ENCODE results near the gene ATRNL1. TPM values are rescaled to one million over a fixed set of nuclear protein-coding genes. Genes with fewer than 3 reads are reported as not detected.

ATRNL1 gene
- total and polyA plus RNA-seq, 2 experiments from 2014 or later = 4.8 to 29.7 TPM

- TF ChIP-seq EZH2phosphoT487 (IDR thresholded peaks at IDR 0.05; ENCODE audit: unreplicated experiment) (no peak), NANOG (IDR thresholded peaks at IDR 0.05; ENCODE audit: borderline replicate concordance) (no peak), JUNB (IDR thresholded peaks at IDR 0.05; ENCODE audit: unreplicated experiment) (no peak), CREB1 (CRISPR knock-in tag; IDR thresholded peaks at IDR 0.05; ENCODE audit: low read depth) (no peak), ZNF331 (CRISPR knock-in tag; IDR thresholded peaks at IDR 0.05; ENCODE audit: low read depth) (no peak), ETS1 (IDR thresholded peaks at IDR 0.05) (no peak), POLR2AphosphoS5 (IDR thresholded peaks at IDR 0.05; ENCODE audit: low read depth) (no peak), CTCF (conservative IDR thresholded peaks at IDR 0.05; ENCODE audit: low read depth in 2 of 2) (no peak), ZNF114 (CRISPR knock-in tag; IDR thresholded peaks at IDR 0.05) (no peak)
Measured at GRCh38 chr10:115659616-115660015, 566.5 kb downstream of the ATRNL1 start (continued).

- H3K4me1 ChIP-seq (ENCODE audit: insufficient read depth) = no peaks in the 10 kb centered on the region
- Mint-ChIP-seq H3K27ac (no peak overlapping the region), H3K4me1 (no peaks in the 10 kb centered on the region; the same call in 2 of the 3 replicates), H3K4me3 (no peak overlapping the region), H3K27me3 (ENCODE audit: insufficient read depth, low read depth, poor library complexity) (no peaks in the 10 kb centered on the region), H3K36me3 (ENCODE audit: low read depth) (no peaks in the 10 kb centered on the region), H3K9me3 (no peaks in the 10 kb centered on the region)
- H2AFZ ChIP-seq = no peak overlapping the region
- ATAC-seq (no peak), DNase-seq (ENCODE audit: low spot score) (no peak)
- TF ChIP-seq ZNF462 (CRISPR knock-in tag; IDR thresholded peaks at IDR 0.05) (no peak), ETS1 (IDR thresholded peaks at IDR 0.05) (no peak), ZNF331 (CRISPR knock-in tag; IDR thresholded peaks at IDR 0.05; ENCODE audit: low read depth) (no peak), CREB1 (CRISPR knock-in tag; IDR thresholded peaks at IDR 0.05; ENCODE audit: low read depth) (no peak), REST (IDR thresholded peaks at IDR 0.05; ENCODE audit: unreplicated experiment) (no peak), JUNB (IDR thresholded peaks at IDR 0.05; ENCODE audit: unreplicated experiment) (no peak)
- H4K20me1 ChIP-seq (replicated peaks; ENCODE audit: insufficient read depth) = no peaks in the 10 kb centered on the region
- H3K27ac ChIP-seq (ENCODE audit: low read depth) = no peak overlapping the region
- no peaks in the 10 kb centered on the region for H3K9me2 ChIP-seq (ENCODE audit: insufficient read depth)
- no peaks in the 10 kb centered on the region for H3K79me2 ChIP-seq (replicated peaks; ENCODE audit: insufficient read depth)
- H3K36me3 ChIP-seq (ENCODE audit: insufficient read depth) = no peaks in the 10 kb centered on the region
- H3K27me3 ChIP-seq (ENCODE audit: insufficient read depth) = no peaks in the 10 kb centered on the region
- H3K4me3 ChIP-seq = no peak overlapping the region
- no peaks in the 10 kb centered on the region for H3F3A ChIP-seq (replicated peaks; ENCODE audit: low read depth)
- no peak overlapping the region for H3K4me2 ChIP-seq
Measured at GRCh38 chr10:115660391-115660790, 567.2 kb downstream of the ATRNL1 start.

Measured in GM23338 (cell line).